ENCODE results near the gene STH.

GRCh38 chr17:45963283-45963682 lies 35.8 kb upstream of the STH start:
- TF ChIP-seq CTCF (IDR thresholded peaks at IDR 0.05; ENCODE audit: low read length) (no peak), EZH2 (optimal IDR thresholded peaks at IDR 0.05; ENCODE audit: low read depth, low read length) (no peak)
